Prostate gland (tissue), 2 donors: ENCODE measurements around the gene TRA2B.

Experiments
- CTCF ChIP-seq, 4 experiments: fragments of 200-600 bp in 2 of 4; fragments of 450-650 bp in 2 of 4; sonication (generic) in 2 of 4; IDR thresholded peaks; 1 replicate in 3 of 4; 2 replicates in 1 of 4; pipeline ENCODE4 v1.5.1; 2016 to 2019; ENCODE audit warnings: antibody characterized with exemption in 4 of 4, mild to moderate bottlenecking in 2 of 4, moderate library complexity in 2 of 4
- POLR2A ChIP-seq: fragments of 450-650 bp; IDR thresholded peaks from one replicate; pipeline ENCODE4 v1.6.1; 2016; ENCODE audit warnings: antibody characterized with exemption, mild to moderate bottlenecking
- POLR2AphosphoS5 ChIP-seq: sonication (generic); formaldehyde crosslinking; IDR thresholded peaks from one replicate; pipeline ENCODE4 v1.6.1; 2017; ENCODE audit warnings: antibody characterized with exemption

GRCh38 chr3:185986198-185986777 is 48.5 kb upstream of the TRA2B start:
- TF ChIP-seq CTCF (IDR thresholded peaks at IDR 0.05), result no peak
- TF ChIP-seq POLR2AphosphoS5, result no peak
- TF ChIP-seq POLR2A, result no peak
